ENCODE data around the gene LILRB4. TPM values are rescaled to one million over a fixed set of nuclear protein-coding genes. Genes with fewer than 3 reads are reported as not detected.

The LILRB4 gene
- total RNA-seq, 3 donors from 2014 or later, result 3.0 to 8.7 (median 6.4) TPM

DNA sequence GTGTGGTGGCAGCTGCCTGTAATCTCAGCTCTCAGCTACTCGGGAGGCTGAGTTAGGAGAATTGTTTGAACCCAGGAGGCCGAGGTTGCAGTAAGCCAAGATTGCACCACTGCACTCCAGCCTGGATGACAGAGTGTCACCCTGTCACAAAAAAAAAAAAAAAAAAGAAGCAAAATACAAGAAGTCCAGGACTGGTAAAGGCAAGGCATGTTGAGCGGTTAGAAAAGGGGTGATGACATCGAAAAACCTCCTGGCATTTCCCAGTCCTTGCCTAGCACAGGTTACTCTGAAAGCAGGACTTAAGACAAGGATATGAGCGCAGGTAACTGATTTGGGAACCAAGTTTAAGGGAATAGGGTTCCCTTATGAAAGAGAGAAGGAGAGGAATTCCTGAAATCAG lies 2.5 kb upstream of the LILRB4 start:
- TF ChIP-seq, protein P1, sequence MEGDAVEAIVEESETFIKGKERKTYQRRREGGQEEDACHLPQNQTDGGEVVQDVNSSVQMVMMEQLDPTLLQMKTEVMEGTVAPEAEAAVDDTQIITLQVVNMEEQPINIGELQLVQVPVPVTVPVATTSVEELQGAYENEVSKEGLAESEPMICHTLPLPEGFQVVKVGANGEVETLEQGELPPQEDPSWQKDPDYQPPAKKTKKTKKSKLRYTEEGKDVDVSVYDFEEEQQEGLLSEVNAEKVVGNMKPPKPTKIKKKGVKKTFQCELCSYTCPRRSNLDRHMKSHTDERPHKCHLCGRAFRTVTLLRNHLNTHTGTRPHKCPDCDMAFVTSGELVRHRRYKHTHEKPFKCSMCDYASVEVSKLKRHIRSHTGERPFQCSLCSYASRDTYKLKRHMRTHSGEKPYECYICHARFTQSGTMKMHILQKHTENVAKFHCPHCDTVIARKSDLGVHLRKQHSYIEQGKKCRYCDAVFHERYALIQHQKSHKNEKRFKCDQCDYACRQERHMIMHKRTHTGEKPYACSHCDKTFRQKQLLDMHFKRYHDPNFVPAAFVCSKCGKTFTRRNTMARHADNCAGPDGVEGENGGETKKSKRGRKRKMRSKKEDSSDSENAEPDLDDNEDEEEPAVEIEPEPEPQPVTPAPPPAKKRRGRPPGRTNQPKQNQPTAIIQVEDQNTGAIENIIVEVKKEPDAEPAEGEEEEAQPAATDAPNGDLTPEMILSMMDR (IDR thresholded peaks at IDR 0.05), result no peak
- DNase-seq (no peak), ATAC-seq (no peak)

DNA sequence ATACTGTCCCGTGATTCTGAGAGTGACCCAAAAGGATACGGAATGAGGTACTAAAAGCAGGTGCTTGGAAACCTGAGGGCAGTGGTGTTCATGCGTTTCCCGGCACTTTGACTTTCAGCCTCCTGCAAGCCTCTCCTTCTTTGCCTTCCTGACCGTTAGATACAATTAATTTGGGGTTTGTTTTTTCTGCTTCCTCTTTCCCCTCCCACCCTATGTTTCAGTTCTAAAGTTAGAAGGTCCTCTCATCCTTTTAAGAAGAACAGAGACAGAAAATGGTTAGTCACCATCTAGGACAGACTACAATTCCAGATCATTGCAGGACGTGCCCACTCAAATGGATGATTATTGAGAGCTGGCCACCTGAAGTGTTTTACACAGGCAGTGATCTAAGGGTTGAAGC lies 1.8 kb upstream of the LILRB4 start:
- Histone ChIP-seq H3K9me3 (no peaks in the 10 kb centered on the region), H3K4me3 (no peak overlapping the region), H3K36me3 (ENCODE audit: low read depth) (no peaks in the 10 kb centered on the region), H3K4me1 (ENCODE audit: low read depth) (no peaks in the 10 kb centered on the region)
- intact Hi-C loops (cut with DNase I, micrococcal nuclease), result no loop called here
- TF ChIP-seq, protein P1 (IDR thresholded peaks at IDR 0.05), result no peak
- no peak for ATAC-seq
- DNase-seq, result no peak

More for the DNA sequence above, 2.5 kb upstream of the LILRB4 start:
- Histone ChIP-seq H3K36me3 (ENCODE audit: low read depth) (no peaks in the 10 kb centered on the region), H3K4me3 (no peak overlapping the region), H3K9me3 (no peaks in the 10 kb centered on the region), H3K4me1 (ENCODE audit: low read depth) (no peaks in the 10 kb centered on the region)
- intact Hi-C loops (cut with DNase I, micrococcal nuclease), result no loop called here

- intact Hi-C loops (cut with DNase I, micrococcal nuclease), result no loop called here
- H3K4me1 ChIP-seq (ENCODE audit: low read depth), result no peaks in the 10 kb centered on the region
- DNase-seq (no peak), ATAC-seq (no peak)
- TF ChIP-seq, protein P1 (IDR thresholded peaks at IDR 0.05), result no peak
- no peaks in the 10 kb centered on the region for H3K9me3 ChIP-seq
- no peak overlapping the region for H3K4me3 ChIP-seq
- H3K36me3 ChIP-seq (ENCODE audit: low read depth), result no peaks in the 10 kb centered on the region
These were observed 821 bp upstream of the LILRB4 start for GRCh38 chr19:54661846-54662481.

DNA sequence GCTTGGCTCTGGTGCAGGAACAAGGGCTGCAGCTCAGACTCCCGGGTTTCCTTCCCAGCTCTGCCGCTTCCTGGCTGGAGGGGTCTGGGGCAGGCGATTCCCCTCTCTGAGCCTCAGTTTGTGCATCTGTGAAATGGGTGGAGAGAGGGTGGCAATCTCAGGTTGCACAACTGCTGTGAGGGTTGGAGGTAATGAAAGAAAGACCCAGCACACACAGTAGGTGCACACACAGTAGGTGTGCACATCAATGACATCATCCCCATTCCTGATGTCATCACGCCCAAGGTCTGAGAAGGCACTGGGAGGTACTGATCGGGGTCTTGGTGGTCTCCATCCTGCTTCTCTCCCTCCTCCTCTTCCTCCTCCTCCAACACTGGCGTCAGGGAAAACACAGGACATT lies 2.7 kb downstream of the LILRB4 start:
- Histone ChIP-seq H3K9me3 (no peaks in the 10 kb centered on the region), H3K4me3 (no peak overlapping the region), H3K4me1 (ENCODE audit: low read depth) (no peaks in the 10 kb centered on the region), H3K36me3 (ENCODE audit: low read depth) (no peaks in the 10 kb centered on the region)
- TF ChIP-seq, protein P1 (IDR thresholded peaks at IDR 0.05), result no peak
- intact Hi-C loops (cut with DNase I, micrococcal nuclease), result no loop called here
- DNase-seq, result no peak
- ATAC-seq, result no peak

- intact Hi-C loops (cut with DNase I, micrococcal nuclease), result no loop called here
- Histone ChIP-seq H3K9me3 (no peaks in the 10 kb centered on the region), H3K4me3 (no peak overlapping the region), H3K4me1 (ENCODE audit: low read depth) (no peaks in the 10 kb centered on the region), H3K36me3 (ENCODE audit: low read depth) (no peaks in the 10 kb centered on the region)
- TF ChIP-seq, protein P1 (IDR thresholded peaks at IDR 0.05), result no peak
- no peak for ATAC-seq
- DNase-seq, result no peak
These were observed 4.4 kb downstream of the LILRB4 start for GRCh38 chr19:54667217-54667616.

DNA sequence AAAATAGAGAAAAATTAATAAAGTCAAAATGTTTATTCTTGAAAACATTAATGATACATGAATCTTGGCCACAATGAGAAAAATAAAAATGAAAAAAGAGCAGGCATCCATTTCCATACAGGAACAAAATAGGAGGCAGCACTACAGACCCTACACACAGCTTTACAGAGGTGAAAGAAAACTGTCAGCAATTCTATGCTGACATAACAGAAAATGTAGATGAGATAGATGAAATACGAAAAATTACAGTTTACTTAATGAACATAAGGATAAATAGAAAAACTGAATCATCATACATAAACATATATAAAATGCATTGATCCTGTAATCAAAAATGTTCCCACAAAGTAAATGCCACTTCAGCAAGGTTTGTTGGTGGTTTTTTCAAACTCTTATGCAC lies 5.6 kb downstream of the LILRB4 start:
- Histone ChIP-seq H3K4me1 (ENCODE audit: low read depth) (no peaks in the 10 kb centered on the region), H3K9me3 (no peaks in the 10 kb centered on the region), H3K4me3 (no peak overlapping the region), H3K36me3 (ENCODE audit: low read depth) (no peaks in the 10 kb centered on the region)
- TF ChIP-seq, protein P1 (IDR thresholded peaks at IDR 0.05), result no peak
- ATAC-seq (no peak), DNase-seq (no peak)
- intact Hi-C loops (cut with DNase I, micrococcal nuclease), result no loop called here

All from mucosa of descending colon (tissue), 3 donors.